T-helper 1 cell treated with Interleukin-12 subunit alpha and Interleukin-12 subunit beta and Interleukin-4 antibody, amounts not matched to agents 30 ng/mL and 1 ng/mL, for 36 hours (primary cell): ENCODE data around the gene RNU11. TPM values are rescaled to one million over a fixed set of nuclear protein-coding genes. Genes with fewer than 3 reads are reported as not detected.
"Not testable (repeated sequence)": the region's sequence is repeated elsewhere in the genome, so short reads cannot be mapped to it uniquely, and the experiment has no call there.

ENCODE experiments used
- intact Hi-C: fragments of 100-400 bp; cut with micrococcal nuclease; formaldehyde crosslinking; loops from one replicate; pipeline ENCODE4 v1.15.1; 2024
- total RNA-seq: library from RNA; stranded (reverse); gene quantifications from 2 replicates; pipeline ENCODE4 v1.2.3, GENCODE V29; 2022

Gene RNU11
- total RNA-seq, 1 donor from 2014 or later = not detected

DNA sequence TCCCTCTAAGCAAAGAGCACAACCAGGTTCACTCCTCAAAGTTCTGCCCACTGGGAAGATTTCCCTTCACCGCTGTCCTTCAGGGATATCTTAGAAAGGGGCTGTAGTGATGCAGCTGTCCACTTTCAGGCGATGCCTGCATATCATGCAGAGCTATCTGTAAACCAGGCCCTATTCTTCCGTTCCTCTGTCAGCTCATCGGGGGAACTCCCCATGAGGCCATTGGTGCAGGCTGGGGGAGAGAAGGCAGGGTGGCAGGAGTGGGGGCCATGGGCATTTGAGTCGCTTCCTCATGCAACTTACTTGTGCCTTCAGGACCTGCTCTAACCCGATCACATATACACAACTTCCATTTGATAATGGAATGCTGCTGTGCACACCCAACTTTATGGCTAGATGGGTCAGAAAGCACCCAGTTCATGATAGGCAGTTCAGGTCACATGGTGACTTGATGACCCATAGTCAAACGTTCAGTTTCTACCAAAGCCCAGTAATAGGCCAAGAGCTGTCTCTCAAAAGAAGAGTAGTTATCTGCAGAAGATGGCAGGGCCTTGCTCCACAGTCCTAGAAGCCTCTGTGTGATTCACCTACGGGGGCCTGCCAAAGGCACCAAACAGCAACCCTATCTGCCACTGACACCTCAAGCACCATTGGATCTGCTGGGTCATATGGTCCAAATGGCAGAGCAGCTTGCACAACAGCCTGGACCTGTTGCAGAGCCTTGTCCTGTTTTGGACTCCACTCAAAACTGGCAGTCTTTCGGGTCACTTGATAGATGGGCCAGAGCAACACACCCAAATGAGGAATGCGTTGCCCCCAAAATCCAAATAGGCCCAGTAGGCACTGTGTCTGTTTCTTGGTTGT, 7.3 kb downstream of the RNU11 start:
- intact Hi-C loops = not testable (repeated sequence)

DNA sequence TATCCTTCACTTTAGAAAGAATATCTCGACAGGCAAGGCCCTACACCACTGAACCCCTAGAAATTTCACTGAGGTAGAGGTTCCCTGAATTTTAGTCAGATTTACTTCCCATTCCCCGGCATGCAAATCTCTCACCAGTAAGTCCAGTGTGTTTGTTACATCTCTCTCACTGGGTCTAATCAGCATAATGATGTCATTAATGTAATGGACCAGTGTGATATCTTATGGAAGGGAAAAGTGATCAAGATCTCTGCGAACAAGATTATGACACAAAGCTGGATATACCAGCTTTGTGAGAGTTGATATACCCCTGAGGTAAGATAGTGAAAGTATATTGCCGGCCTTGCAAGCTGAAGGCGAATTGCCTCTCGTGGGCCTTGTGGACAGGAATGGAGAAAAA, 7.9 kb downstream of the RNU11 start:
- intact Hi-C loops = no loop called here

DNA sequence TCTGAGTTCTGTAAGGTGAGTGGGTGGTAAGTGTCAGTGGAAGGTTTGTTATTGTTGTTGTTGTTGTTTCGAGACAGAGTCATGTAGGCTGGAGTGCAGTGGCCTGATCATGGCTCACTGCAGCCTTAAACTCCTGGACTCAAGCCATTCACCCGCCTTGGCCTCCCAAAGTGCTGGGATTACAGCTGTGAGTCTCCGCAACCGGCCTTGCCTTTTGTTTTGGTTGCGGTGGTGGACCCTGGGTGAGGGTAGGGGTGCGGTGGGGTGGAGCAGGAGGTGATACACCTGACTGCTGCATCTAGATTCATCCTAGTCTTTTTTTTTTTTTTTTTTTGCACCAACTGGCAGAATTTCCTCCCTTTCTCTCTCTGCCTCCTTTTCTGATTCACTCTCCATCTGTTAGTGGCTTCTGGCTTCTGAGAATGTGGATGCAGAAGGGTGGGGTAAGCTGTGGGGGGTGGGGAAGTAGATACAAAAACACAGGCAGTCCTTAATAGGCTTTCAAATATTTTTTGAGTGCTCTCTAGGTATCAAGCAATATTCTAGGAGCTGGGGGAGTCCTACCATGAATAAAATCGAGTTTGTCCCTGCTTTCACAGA, 15.6 kb downstream of the RNU11 start:
- intact Hi-C loops = no loop called here

DNA sequence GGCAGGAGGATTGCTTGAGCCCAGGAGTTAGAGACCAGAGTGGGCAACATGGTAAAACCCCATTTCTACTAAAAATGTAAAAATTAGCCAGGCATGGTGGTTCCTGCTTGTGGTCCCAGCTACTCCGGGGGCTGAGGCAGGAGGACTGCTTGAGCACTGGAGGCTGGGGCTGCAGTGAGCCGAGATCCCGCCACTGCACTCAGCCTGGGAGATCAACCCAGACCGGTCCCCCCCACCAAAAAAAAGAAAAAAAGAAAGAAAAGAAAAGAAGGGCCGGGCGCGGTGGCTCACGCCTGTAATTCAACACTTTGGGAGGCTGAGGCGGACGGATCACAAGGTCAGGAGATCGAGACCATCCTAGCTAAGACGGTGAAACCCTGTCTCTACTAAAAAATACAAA, 18.4 kb downstream of the RNU11 start:
- intact Hi-C loops = loop anchor here (5.0 kb wide), 1 partner anchor 515 kb away; the partner anchor contains the start of gene SRSF4

DNA sequence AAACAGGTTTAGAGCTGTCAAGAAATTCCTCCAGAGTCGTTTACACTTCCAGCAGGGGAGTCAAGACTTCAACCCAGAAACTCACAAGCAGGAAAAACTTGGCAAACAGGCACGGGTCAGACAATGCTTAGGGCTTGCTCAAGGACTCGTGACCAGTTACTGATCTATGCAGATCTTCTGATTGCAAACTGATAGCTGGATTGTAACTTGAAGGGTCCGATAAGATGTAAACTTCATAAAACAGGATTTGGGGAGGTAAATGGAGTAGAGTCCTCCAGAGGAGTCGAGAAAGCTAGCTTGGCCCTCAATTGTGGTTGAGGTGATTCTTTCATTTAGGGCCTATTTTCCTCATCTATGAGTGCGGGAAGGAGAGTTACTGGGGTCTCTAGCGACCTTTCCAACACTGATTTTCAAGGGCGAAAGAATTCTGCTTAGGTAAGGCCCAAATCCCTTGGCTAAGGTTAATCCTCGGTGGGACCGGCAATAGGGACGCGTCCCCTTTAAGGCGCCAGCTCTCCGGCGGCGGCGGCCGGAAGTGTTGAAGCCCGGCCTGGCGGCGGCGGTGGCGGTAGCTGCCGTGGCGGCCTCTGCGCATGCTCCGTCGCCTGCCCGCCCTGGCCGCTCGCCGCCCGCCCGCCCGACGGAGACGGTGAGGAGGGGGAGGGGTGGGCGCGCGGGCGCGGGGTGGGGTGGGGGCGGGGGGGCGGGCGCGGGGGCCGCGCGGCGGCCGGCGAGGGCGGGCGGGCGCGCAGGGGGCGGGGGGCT, 20.0 kb downstream of the RNU11 start, which contains the start of gene GMEB1:
GMEB1 (plus strand) TSS at position 594 of the 765 bp plus-strand sequence. CDS start 14,829 bp downstream, outside the sequence.
- intact Hi-C loops = loop anchor here (1.0 to 5.0 kb wide), 6 partner anchors 20 to 514 kb away; partner anchors contain the start of genes RNU11, SRSF4, TAF12 and YTHDF2

DNA sequence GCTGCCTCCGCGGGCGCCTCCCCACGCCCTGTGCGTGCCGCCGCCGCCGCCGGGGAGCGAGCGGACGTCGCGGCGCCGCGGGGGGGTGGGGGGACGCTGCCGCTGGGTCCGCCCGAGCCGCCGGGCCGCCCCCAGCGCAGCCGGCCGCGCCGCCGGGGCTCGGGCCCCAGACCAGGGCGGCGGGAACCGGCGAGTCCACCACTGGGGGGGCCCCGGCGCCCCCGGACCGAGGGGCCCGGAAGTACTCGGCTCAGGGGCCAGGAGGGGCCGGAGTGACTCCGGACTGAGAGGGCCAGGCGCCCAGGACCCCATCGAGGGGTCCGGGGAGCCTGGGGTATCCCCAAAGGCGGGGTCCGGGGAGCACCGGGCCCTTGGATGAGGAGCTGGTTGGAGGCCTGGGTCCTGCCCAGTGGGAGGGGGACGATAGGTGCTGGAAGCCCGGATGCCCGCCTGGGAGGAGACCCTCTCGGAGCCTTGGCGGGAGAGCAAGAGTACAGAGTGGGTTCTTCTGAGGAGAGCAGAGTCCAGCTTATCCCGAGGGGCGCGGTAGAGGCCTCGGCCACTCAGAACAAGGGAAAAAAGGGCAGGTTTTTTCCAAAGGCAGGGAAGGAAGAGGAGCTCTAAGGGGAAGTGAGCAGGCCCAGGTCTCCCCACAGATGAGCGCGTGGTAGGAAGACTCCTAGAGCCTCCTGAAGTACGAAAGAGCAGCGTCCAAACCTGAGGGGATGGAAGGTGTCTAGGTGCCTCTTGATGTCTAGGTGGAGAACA, 20.7 kb downstream of the RNU11 start:
- intact Hi-C loops = loop anchor here (1.0 to 5.0 kb wide), 9 partner anchors 21 to 513 kb away; partner anchors contain the start of genes RNU11, SRSF4, TAF12 and YTHDF2

DNA sequence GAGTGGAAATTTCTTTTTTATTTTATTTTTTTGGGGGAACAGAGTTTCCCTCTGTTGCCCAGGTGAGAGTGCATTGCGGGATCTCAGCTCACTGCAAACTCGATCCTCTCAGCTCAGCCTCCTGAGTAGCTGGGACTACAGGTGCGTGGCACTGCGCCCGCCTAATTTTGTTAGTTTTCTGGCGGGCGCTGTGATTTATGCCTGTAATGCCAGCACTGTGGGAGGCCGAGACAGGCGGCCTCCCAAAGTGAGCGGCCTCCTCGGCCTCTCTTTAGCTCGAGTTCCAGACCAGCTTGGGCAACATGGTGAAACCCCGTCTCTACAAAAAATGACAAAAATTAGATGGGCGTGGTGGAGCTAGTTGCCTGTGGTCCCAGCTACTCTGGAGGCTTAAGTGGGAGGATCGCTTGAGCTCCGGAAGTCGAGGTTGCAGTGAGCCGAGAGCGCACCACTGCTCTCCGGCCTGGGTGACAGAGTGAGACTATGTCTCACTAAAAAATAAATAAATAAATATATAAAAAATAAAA, 22.9 kb downstream of the RNU11 start:
- intact Hi-C loops = no loop called here

DNA sequence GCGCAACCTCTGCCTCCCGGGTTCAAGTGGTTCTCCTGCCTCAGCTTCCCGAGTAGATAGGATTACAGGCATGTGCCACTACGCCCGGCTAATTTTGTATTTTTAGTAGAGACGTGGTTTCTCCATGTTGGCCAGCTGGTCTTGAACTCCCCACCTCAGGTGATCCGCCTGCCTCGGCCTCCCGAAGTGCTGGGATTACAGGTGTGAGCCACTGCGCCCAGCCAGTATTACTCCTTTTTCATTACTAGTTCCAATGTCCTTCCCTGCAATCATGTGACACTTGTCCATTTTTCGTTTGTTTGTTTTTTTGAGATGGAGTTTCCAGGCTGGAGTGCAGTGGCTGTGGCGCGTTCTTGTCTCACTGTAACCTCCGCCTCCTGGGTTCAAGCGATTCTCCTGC, 24.6 kb downstream of the RNU11 start:
- intact Hi-C loops = not testable (repeated sequence)

DNA sequence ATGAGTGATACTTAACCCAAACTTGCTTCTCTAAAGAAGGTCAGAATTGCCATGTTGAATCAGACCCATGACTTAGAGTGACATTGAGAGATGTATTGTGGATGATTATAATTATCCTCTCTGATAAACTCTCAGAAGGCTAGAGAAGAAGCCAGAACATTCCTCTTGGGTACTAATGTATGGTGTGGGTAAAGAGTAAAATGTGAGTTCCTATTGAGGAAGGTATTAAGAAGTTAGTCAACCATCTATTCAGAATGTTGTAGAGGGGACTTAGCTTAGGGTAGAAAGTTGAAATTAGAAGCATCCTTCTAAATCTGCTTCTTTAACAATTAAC, 27.5 kb downstream of the RNU11 start:
- intact Hi-C loops = no loop called here

DNA sequence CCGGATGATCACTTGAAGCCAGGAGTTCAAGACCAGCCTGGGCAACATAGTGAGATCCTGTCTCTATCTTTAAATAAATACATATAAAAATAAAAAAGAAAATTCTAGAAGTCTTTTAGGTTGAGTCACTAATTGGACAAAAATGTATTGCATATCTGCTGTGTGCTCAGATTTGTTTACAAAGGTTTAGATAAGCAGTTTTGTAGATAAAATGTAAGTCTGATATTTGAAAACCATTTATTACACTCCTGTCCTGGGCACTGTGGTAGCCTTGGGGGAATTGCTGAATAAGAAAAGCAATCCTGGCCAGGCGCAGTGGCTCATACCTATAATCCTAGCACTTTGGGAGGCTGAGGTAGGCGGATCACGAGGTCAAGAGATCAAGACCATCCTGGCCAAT, 31.8 kb downstream of the RNU11 start:
- intact Hi-C loops = no loop called here

DNA sequence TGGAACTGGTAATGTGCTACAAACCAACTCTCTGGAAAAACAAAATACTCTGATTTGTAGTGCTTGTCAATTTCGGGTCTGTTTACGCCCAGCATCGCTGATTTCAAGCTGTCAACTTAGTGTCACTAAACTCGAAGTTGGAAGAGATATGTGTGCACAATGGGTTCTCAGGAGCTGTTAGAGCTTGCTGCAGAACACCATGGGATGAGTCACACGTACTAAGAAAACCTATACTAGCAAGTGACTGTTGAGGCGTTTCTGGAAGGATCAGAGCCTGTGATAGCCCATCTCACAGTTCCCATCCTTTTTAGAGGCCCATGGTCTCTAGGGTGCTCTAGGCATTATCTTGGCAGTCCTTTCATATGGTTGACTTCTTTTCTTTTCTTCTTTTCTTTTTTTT, 34.4 kb downstream of the RNU11 start:
- intact Hi-C loops = no loop called here

DNA sequence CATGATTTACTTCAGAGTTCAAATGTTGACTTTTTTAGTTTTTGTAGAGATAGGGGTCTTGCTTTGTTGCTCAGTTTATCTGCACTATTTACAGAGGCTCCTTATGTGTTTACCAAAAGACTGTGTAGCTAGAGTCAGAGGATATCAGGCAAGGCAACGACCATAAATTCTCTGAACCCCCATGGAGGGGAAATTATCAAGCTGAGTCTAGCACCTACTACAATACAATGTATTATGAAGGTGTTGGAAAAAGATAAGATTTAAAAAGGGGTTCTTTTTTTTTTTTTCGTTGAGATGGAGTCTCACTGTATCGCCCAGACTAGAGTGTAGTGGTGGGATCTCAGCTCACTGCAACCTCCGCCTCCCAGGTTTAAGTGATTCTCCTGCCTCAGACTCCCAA, 36.5 kb downstream of the RNU11 start:
- intact Hi-C loops = no loop called here

DNA sequence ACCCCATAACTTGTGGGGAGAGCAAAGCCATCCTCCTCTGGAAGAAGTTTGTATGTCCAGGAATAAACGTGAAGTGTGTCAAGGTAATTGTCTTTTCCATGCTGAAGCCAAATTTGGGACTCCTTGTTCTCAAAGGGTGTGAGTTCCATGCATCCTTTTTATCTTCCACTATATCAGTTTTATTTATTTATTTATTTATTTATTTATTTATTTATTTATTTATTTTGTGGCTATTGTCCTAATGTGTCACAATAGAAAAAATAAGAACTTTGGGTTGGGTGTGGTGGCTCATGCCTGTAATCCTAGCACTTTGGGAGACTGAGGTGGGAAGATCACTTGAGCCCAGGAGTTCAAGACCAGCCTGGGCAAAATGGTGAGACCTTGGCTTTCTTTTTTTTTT, 43.2 kb downstream of the RNU11 start:
- intact Hi-C loops = not testable (repeated sequence)

Other genes with a start within 250 kb of the RNU11 start
- gene RCC1, start 142.6 kb upstream of the RNU11 start, total RNA-seq = 55.8 and 58.3 TPM in 2 replicates
- gene TRNAU1AP, start 95.5 kb upstream of the RNU11 start, total RNA-seq = 46.1 and 54.3 TPM in 2 replicates
- not detected in 2 replicates for gene RAB42, start 56.3 kb upstream of the RNU11 start, total RNA-seq
- 32.6 and 37.4 TPM in 2 replicates for gene TAF12, start 5.5 kb upstream of the RNU11 start, total RNA-seq
- 28.2 and 29.4 TPM in 2 replicates for gene GMEB1, start 20.2 kb downstream of the RNU11 start, total RNA-seq
- 76.4 and 86.2 TPM in 2 replicates for gene YTHDF2, start 88.3 kb downstream of the RNU11 start, total RNA-seq
- not detected in 2 replicates for gene OPRD1, start 163.6 kb downstream of the RNU11 start, total RNA-seq